Stimulated activated CD4-positive, alpha-beta T cell treated with anti-CD3 and anti-CD28 coated beads, TNF-alpha, amount 100 ng/mL, for 24 hours (primary cell): ENCODE measurements around the gene ENOX2.
"Not testable (repeated sequence)": the region's sequence is repeated elsewhere in the genome, so short reads cannot be mapped to it uniquely, and the experiment has no call there.

Experiments
- DNase-seq, 3 experiments: peaks; one replicate each; pipeline ENCODE4 v3.0.0-alpha.2; 2020; ENCODE audit warnings: low read depth in 3 of 3

The ENOX2 gene

DNA sequence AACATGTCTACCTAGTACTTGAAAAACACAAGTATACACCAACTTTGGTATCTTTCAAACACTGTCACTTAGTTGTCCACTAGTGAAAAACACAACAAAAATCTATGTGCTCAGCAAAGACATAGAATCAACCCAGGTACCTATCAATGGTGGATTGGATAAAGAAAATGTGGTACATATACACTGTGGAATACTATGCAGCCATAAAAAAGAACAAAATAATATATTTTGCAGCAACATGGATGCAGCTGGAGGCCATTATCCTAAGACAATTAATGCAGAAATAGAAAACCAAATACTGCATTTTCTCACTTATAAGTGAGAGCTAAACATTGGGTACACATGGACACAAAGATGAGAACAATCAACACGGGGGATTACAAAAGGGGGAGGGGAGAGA lies 148.7 kb downstream of the ENOX2 start:
- no peak for DNase-seq

DNA sequence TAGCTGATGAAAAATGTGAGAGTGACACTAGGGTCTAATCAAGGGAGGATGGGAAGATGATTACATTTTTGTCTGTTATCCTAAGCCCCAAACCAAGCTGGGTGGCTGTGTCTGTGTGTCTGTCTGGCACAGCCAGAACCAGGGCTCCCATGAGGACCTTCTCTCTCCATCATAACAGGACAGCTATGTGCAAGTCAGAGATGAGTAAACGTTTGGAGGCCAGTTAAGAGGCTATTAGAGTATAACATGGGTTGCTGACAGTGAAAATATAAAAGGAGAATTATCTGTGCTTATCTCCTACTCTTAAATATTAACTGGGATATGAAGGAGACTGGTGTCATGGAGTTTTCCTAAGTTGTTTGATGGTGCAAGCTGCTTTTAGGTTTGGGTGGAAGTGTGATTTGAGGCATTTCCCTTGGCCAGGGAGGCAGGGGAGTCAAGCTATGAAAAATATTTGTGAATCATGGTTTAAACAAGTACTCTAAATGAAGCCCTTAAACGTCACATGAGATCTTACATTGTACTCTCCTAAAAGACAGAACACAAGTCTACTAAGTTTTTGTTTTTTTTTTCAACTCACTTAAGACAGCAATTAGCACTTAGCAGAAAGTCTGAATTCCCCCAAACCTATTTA lies 156.2 kb downstream of the ENOX2 start:
- DNase-seq, result no peak

DNA sequence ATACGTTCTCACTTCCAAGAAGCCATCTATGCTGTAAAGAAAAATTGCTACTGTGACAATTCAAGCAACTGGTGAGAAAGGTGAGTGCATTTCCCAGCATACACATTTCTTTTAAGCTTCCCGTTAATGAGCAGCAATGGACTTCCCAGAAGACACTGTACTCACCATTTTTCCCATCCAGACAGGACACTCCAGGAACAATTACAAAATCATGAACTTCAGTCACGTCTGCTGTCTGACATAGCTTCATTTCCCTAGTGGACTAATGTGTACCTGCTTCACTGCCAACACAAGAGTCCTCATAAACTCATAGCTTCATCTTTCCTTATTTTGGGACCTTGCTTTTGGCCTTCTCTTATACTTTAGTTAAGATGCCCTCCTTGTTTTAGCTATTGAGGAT lies 156.9 kb downstream of the ENOX2 start:
- no peak for DNase-seq

DNA sequence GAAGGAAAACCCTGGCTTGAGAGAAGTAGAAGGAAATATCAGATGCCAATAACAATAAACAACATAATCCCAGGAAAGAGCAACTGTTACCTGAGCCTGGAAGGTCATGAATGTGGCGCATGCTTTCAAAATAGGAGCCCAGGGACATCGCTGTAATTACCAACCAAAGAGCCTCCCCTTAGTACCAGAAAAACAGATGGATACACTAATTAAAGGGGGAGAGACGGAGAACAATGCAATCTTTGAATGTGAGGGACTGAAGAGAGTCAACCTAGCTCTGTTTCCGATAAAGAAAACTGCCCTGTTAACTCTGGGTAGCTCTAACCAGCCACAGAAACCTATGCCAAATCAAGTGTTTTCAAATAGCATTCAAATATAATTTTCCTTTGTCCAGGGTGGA lies 161.4 kb downstream of the ENOX2 start:
- no peak for DNase-seq

DNA sequence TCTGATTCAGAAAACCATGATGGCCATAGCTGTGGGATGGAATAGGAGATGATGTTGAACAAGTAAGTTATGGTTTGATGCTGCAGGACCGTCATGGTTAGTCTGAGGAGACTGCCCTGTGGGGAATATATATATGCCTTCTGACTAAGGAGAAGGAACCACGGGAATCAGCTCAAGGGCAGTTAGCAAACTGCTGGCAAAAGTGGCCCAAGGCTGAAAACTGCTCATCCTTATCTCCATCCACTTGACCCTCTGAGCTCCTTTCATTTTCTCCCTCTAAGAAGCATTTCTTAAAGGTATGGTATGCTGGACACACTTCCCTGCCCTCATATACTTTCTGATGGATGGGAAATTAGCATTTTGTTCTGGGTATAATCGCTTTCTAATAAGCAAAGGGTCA lies 161.9 kb downstream of the ENOX2 start:
- DNase-seq, result no peak

DNA sequence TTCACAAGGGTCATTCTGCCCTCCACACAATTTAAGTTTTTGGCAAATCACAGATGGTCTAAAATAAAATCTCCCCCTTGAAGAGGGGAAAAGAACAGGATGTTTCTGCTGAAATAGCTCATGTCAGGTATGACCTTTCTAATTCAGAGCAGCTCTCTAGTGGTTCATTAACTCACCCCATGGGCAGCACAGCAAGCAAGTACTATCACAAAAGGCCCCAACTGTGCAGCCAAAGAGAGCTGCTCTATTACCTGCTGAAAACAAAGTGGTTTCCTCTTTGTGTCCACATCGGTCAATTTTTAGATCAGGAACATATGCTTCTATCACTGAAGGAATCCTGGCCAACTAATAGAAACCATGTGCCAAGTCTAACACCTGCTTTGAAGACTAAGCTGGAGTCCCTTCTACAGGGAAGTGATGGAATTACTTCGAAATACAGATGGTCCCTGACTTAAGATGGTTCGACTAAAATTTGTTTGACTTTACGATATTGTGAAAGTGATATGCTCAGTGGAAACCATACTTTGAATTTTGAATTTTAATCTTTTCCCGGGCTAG lies 164.3 kb downstream of the ENOX2 start:
- no peak for DNase-seq

- DNase-seq, result no peak
Observed at GRCh38 chrX:130734713-130735112, 168.3 kb downstream of the ENOX2 start.

- DNase-seq, result no peak
Observed at GRCh38 chrX:130728208-130728607, 174.8 kb downstream of the ENOX2 start.

- DNase-seq, result no peak
Observed at GRCh38 chrX:130726661-130727060, 176.3 kb downstream of the ENOX2 start.

DNA sequence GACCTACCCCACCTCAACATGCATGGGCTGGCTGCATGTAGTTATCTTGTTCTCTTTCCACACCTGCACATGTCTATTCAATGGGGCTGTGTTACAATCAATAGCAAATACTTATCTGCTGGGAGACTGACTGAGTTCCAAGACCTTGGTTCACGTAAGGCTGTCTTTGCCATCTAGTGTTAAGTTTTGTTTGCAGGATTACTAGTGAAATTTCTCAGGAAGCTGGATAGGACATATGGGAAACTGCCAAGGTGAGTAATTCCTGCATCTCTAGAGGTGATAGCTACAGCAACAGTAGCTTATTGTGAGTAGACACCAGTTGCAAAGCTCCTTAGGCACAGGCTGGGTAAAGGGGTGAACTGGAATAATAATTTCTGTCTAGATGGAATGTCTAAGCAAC lies 177.5 kb downstream of the ENOX2 start:
- no peak for DNase-seq

- DNase-seq, result no peak
Observed at GRCh38 chrX:130719413-130719812, 183.6 kb downstream of the ENOX2 start.

DNA sequence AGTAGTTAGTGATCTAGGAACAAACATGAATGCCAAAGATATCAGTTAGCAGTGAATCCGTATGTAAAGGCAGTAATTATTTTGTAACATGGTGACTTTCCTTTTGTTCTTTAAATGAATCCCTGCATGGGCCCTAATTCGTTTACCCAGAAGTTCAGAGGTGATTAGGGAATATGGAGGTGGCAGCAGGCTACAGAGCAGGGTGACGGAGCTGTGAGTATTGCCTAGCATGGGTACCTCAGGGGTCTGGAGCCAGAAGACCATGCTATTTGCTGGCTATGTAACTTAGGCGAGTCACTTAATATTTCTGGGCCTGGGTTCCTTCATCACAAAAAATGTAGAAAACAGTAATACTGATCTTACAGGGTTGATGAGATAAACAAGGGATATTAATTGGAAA lies 184.9 kb downstream of the ENOX2 start:
- DNase-seq, result no peak

- no peak for DNase-seq
Observed at GRCh38 chrX:130716781-130717413, 186.1 kb downstream of the ENOX2 start.

DNA sequence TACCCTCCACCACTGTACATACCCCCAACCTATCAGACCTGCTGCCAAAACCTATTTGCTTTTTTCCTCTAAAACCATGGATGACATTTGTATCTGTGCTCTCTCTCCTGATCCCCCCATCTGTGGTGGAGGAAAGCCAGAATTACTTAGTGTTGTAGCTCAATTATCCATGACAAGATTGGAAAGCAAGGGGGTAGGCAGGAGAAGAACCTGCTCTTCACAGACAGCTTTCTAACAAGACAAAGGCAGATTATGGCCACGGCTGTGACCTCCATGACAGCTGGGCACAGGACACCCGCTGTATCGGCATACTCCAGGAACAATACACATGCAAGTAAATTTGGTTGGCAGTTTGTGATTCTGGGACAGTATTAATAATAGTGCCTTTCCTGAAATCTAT lies 186.7 kb downstream of the ENOX2 start:
- no peak for DNase-seq

DNA sequence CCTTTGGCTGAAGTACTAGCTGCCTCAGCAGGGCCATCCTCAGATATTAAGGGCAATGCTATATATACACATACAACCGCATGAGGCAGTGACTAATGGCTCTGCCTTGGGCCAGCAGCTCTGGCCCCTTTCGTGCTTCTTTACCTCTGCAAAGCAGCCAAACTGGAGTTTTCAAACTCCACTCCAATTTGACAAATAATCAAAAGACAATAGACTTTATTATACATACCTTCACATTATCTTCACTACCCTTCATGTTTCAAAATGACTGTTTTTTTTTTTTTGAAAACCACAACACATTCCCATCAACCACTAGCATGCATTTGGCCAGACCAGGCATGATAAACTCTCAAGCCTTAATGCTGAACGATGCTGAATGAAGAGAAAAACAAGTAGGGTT lies 187.7 kb downstream of the ENOX2 start:
- no peak for DNase-seq

- DNase-seq, result no peak
Observed at GRCh38 chrX:130714665-130715064, 188.3 kb downstream of the ENOX2 start.

GRCh38 chrX:130714135-130714534 lies 188.9 kb downstream of the ENOX2 start:
- DNase-seq, result no peak

DNA sequence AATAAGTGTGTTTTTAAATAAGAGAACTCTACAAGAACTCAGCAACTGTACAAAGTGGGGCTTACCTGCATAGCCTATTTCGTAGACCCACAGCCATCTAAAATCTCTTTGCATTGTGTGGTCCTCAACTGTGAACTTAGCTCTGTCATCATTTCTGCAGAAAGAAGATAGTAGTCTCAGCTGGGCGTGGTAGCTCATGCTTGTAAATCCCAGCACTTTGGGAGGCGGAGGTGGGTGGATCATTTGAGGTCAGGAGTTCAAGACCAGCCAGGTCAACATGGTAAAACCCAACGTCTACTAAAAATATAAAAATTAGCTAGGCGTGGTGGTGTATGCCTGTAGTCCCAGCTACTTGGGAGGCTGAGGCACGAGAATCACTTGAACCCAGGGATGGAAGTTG lies 193.8 kb downstream of the ENOX2 start:
- not testable (repeated sequence) for DNase-seq

GRCh38 chrX:130705591-130705990 lies 197.4 kb downstream of the ENOX2 start:
- no peak for DNase-seq

DNA sequence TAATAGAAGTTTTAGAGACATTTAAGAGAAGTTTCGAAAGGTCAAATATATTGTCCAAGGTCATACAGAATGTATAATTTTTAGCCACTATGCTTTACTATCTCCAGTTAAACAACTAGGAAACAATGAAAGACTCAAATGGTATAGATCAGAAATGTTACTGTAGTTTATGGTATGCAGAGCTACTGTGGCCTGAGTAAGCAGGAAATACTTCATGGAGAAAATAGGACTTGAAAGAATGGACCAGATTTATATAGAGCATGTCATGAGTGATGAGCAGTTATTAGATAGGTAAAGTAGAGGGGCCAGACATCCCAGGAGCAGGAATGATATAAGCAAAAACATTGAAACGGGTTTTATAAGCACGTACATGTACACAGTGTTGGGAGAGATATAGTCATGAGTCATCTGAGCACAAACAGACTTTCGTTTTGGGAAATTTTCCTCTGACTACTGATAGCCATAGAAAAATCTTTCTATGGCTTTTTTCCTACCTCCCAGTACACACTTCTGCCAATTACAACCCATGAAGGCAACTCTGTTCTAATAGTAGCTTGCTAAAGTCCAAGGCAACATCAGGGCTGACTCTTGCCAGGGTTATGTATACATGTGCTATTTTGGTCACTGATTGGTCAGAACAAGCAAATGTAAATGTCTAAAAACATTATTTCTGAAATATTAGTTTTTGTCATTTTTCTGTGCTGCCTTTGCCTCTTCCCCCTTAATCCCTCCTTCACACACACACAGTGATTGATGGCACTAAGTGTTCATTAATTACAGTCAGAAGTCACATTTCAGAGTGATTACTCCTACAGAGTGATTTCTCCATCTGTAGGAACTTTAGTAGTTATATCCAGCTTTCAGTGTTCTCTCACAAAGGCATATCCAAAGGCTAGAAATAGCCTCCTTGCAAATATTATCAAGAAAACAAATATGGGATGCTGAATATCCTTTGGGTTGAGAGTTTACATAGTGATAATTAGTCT lies 198.7 kb downstream of the ENOX2 start:
- no peak for DNase-seq

- no peak for DNase-seq
Observed at GRCh38 chrX:130702867-130703707, 199.9 kb downstream of the ENOX2 start.
